Lower lobe of right lung (tissue), 2 donors: Measurements from ENCODE around the gene DPYD. TPM values are rescaled to one million over a fixed set of nuclear protein-coding genes. Genes with fewer than 3 reads are reported as not detected.

Source experiments
- ATAC-seq, 2 donors: fragments of 200-7000 bp; cut with Tn5 transposase; one replicate each; pipeline ENCODE4 v1.9.1; 2020 to 2022; ENCODE audit warnings: mild to moderate bottlenecking in 2 of 2, moderate library complexity in 2 of 2
- DNase-seq: peaks from one replicate; pipeline ENCODE4 v3.0.0-alpha.2; 2020
- H3K27ac ChIP-seq: fragments of 200-600 bp; one replicate; pipeline ENCODE4 v1.8.0; 2022
- H3K27me3 ChIP-seq: fragments of 200-600 bp; one replicate; pipeline ENCODE4 v1.8.0; 2022; ENCODE audit warnings: low read depth
- H3K36me3 ChIP-seq: fragments of 200-600 bp; one replicate; pipeline ENCODE4 v1.8.0; 2022; ENCODE audit warnings: mild to moderate bottlenecking
- H3K4me1 ChIP-seq: fragments of 200-600 bp; one replicate; pipeline ENCODE4 v1.8.0; 2022
- H3K4me3 ChIP-seq: fragments of 200-600 bp; one replicate; pipeline ENCODE4 v1.8.0; 2022; ENCODE audit warnings: mild to moderate bottlenecking
- H3K9me3 ChIP-seq: fragments of 200-600 bp; one replicate; pipeline ENCODE4 v1.8.0; 2022
- intact Hi-C: fragments of 100-400 bp; cut with DNase I; formaldehyde crosslinking; loops from one replicate; pipeline ENCODE4 v1.11.0; 2022
- total RNA-seq: library from RNA; stranded (reverse); fragmentation: NEBNext Ultra II Directional; extraction: Animal tissue kit (Norgen Biotek cat#: 25700); gene quantifications from one replicate; pipeline ENCODE4 v1.2.1, GENCODE V29; 2021
- TF ChIP-seq, protein P1 (sequence below): fragments of 200-600 bp; IDR thresholded peaks from one replicate; pipeline ENCODE4 v1.8.0; 2022; ENCODE audit warnings: antibody characterized with exemption, mild to moderate bottlenecking
- donor health status: DM: no; HTN: yes; CAD: no; lungs with severe emphysema.

Gene DPYD
- total RNA-seq, 1 donor from 2014 or later: 91.9 TPM

DNA sequence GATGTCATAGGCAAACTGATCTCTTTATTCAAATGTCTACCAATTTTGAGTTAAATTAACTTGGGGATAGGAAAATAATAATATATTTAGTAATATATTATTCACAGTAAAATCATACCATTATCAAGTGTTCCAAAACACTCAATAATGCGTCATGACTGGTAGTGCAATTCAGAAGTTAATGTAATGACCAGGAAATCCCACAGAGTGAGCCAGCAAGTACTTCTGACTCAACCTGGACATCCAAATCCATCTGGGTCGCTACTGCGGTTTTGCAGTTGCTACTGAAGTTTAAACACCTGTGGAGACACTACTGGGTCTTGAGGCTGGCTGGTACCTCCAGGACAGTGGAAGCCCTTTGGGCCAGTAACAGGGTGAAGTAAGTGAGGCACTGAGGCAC lies 44.8 kb downstream of the DPYD start:
- H3K9me3 ChIP-seq: no peaks in the 10 kb centered on the region
- intact Hi-C loops: no loop called here
- H3K36me3 ChIP-seq: peaks cover 12% of the 10 kb centered on the region
- no peaks in the 10 kb centered on the region for H3K4me1 ChIP-seq
- TF ChIP-seq, protein P1, sequence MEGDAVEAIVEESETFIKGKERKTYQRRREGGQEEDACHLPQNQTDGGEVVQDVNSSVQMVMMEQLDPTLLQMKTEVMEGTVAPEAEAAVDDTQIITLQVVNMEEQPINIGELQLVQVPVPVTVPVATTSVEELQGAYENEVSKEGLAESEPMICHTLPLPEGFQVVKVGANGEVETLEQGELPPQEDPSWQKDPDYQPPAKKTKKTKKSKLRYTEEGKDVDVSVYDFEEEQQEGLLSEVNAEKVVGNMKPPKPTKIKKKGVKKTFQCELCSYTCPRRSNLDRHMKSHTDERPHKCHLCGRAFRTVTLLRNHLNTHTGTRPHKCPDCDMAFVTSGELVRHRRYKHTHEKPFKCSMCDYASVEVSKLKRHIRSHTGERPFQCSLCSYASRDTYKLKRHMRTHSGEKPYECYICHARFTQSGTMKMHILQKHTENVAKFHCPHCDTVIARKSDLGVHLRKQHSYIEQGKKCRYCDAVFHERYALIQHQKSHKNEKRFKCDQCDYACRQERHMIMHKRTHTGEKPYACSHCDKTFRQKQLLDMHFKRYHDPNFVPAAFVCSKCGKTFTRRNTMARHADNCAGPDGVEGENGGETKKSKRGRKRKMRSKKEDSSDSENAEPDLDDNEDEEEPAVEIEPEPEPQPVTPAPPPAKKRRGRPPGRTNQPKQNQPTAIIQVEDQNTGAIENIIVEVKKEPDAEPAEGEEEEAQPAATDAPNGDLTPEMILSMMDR: no peak
- H3K4me3 ChIP-seq: no peak overlapping the region
- ATAC-seq (no peak), DNase-seq (no peak)
- H3K27me3 ChIP-seq: no peaks in the 10 kb centered on the region
- no peak overlapping the region for H3K27ac ChIP-seq

DNA sequence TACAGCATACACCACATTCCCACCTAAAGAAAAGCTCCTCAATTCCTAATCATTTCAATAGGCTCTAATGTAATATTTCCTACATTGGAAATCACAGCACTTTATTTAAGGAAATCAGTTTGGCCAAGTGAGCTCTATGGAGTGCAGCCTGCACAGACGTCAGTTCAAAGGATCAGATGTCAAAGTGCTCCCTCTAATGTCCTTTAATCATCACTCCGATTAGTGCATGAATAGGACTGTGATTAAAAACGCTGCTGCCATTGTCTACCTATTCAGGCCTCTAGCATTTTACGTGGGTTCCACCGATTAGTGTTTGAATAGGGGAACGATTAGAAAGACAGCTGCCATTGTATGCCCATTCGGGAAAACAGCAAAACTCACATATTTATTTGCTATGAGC lies 50.2 kb downstream of the DPYD start:
- Histone ChIP-seq H3K4me3 (no peak overlapping the region), H3K4me1 (no peaks in the 10 kb centered on the region), H3K27ac (no peak overlapping the region), H3K27me3 (no peaks in the 10 kb centered on the region), H3K36me3 (peaks cover 4% of the 10 kb centered on the region), H3K9me3 (no peaks in the 10 kb centered on the region)
- ATAC-seq (no peak), DNase-seq (no peak)
- intact Hi-C loops: no loop called here
- TF ChIP-seq, protein P1: no peak

DNA sequence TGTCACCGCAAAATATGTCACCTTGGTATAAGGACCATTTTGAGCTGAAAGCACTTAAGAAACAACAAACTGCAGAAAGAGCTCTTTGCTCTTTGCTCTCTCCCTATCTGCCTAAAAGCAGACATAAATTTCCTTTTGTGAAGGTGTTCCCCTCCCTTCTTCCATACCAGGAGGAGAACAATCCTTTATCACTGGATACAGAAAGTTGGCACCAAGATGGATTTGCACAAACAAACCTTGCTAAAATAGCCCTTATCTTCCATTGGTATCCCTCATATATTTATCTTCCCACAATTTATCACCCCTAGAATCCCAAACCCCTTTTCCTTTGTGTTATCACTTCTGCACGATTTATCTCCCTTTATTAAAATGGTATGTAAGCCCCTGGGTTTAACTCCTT lies 51.4 kb downstream of the DPYD start:
- no peak overlapping the region for H3K4me3 ChIP-seq
- TF ChIP-seq, protein P1: no peak
- no peaks in the 10 kb centered on the region for H3K27me3 ChIP-seq
- H3K4me1 ChIP-seq: no peaks in the 10 kb centered on the region
- ATAC-seq (no peak), DNase-seq (no peak)
- peaks cover 4% of the 10 kb centered on the region for H3K36me3 ChIP-seq
- H3K9me3 ChIP-seq: no peaks in the 10 kb centered on the region
- intact Hi-C loops: no loop called here
- H3K27ac ChIP-seq: no peak overlapping the region

DNA sequence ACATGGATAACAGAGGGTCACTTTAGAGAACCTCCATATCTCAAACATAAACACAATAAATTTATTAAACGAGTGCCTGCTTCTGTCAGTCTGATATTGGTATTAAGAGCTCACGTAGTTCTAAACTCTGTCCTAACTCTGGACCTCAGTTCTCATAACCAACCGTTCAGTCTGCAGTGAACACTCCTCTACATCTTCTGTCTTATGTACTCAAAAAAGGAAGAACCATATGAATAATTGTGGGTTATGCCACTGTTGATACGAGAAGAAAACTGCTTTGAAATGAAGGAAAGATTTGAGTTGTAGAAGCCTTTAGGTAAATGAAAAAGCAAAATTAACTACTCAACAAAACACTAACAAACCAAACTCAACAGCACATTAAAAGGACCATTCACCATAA lies 53.7 kb downstream of the DPYD start:
- H3K36me3 ChIP-seq: peaks cover 4% of the 10 kb centered on the region
- no peak for ATAC-seq
- no peak for DNase-seq
- TF ChIP-seq, protein P1: no peak
- no peak overlapping the region for H3K27ac ChIP-seq
- no peak overlapping the region for H3K4me3 ChIP-seq
- no peaks in the 10 kb centered on the region for H3K9me3 ChIP-seq
- H3K4me1 ChIP-seq: no peaks in the 10 kb centered on the region
- H3K27me3 ChIP-seq: no peaks in the 10 kb centered on the region
- intact Hi-C loops: no loop called here

DNA sequence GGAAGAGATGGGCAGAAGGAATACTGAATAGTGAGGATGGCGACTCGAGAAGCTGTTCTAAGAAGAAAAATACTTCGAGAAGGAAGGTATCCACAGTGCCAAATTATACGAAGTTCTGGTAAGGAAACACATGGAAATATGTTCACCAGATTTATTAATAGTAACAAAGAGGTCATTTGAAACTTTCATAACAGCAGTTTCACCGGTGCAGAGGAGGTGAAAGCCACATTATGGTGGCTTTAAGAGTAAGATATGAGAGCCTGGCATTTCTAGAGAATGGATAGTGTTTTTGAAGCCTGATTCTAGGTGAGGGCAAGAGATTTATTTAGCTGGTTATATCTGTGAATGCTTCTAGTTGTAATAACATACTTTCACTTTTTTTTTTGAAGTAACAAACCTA lies 56.2 kb downstream of the DPYD start:
- Histone ChIP-seq H3K4me3 (no peak overlapping the region), H3K9me3 (no peaks in the 10 kb centered on the region), H3K4me1 (no peaks in the 10 kb centered on the region), H3K27me3 (no peaks in the 10 kb centered on the region), H3K27ac (no peak overlapping the region), H3K36me3 (no peaks in the 10 kb centered on the region)
- TF ChIP-seq, protein P1: no peak
- ATAC-seq (no peak), DNase-seq (no peak)
- intact Hi-C loops: no loop called here

DNA sequence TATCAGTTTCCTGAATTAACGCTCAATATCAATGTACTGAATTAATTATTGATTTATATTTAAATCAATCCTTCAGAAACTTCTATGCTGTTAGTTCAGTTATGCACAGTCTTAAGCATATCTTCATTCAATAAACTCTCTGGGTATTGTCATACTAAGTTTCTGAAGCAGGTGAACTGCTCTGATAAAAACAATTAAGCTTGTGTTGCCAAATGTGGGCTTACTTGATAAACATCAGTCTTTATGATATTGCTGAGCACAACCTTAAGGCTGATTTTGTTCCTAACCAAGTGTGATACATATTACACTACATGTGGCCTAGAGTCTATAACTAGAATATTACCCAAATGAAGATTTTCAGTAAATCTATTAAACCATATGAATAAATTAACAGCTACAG lies 67.6 kb downstream of the DPYD start:
- intact Hi-C loops: no loop called here
- H3K4me3 ChIP-seq: no peak overlapping the region
- ATAC-seq (no peak), DNase-seq (no peak)
- no peaks in the 10 kb centered on the region for H3K9me3 ChIP-seq
- H3K36me3 ChIP-seq: no peaks in the 10 kb centered on the region
- peaks cover 24% of the 10 kb centered on the region for H3K4me1 ChIP-seq
- TF ChIP-seq, protein P1: no peak
- no peak overlapping the region for H3K27ac ChIP-seq
- H3K27me3 ChIP-seq: no peaks in the 10 kb centered on the region
